Measurements from ENCODE around the gene ADGRG7. TPM values are rescaled to one million over a fixed set of nuclear protein-coding genes. Genes with fewer than 3 reads are reported as not detected.

The ADGRG7 gene, protein sequence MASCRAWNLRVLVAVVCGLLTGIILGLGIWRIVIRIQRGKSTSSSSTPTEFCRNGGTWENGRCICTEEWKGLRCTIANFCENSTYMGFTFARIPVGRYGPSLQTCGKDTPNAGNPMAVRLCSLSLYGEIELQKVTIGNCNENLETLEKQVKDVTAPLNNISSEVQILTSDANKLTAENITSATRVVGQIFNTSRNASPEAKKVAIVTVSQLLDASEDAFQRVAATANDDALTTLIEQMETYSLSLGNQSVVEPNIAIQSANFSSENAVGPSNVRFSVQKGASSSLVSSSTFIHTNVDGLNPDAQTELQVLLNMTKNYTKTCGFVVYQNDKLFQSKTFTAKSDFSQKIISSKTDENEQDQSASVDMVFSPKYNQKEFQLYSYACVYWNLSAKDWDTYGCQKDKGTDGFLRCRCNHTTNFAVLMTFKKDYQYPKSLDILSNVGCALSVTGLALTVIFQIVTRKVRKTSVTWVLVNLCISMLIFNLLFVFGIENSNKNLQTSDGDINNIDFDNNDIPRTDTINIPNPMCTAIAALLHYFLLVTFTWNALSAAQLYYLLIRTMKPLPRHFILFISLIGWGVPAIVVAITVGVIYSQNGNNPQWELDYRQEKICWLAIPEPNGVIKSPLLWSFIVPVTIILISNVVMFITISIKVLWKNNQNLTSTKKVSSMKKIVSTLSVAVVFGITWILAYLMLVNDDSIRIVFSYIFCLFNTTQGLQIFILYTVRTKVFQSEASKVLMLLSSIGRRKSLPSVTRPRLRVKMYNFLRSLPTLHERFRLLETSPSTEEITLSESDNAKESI
- not detected in 5 replicates for total RNA-seq (2022; extraction: Qiagen RNA extraction; ENCODE audit: low read depth)

DNA sequence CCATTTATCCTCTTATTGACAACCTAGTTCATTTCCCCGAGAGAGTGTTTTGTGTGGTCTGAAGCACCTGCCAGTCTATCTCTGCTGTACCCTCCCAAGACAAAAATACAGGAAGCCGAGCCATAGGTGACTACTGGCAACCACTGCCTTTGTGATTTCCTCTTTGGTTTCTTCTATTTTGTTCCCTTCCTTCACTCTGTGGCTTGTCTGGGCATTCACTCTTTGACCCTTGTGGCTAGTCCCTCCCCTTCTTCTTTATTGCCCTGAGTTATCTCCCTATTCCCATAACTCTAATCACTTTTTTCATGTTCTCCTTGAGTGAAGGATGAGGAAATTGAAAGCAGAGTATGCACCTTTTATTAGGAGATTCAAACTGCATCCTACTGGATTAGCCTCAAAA is at the start of gene ADGRG7:
ADGRG7 (plus strand) TSS at position 297 of the 400 bp plus-strand sequence. CDS start 256 bp downstream, outside the sequence.

GRCh38 chr3:100708989-100709841 is 99.8 kb downstream of the ADGRG7 start, which contains the start of gene TFG:
Gene TFG, plus strand, starts transcription at chr3:100709494. Its CDS starts 4,192 bp downstream, at chr3:100713686.

Other genes starting within 250 kb of the ADGRG7 start
- 49.1 to 61.2 TPM (median 50.6 TPM) in 5 replicates for gene TOMM70, start 208.5 kb upstream of the ADGRG7 start, total RNA-seq (2022; extraction: Qiagen RNA extraction; ENCODE audit: low read depth)
- 0.79 to 1.1 TPM (median 0.85 TPM) in 5 replicates for gene LNP1, start 208.1 kb upstream of the ADGRG7 start, total RNA-seq (2022; extraction: Qiagen RNA extraction; ENCODE audit: low read depth)
- 2.1 to 3.8 TPM (median 2.9 TPM) in 5 replicates for gene TMEM45A, start 117.0 kb upstream of the ADGRG7 start, total RNA-seq (2022; extraction: Qiagen RNA extraction; ENCODE audit: low read depth)
- 139 to 157 TPM (median 151 TPM) in 5 replicates for gene TFG, start 99.9 kb downstream of the ADGRG7 start, total RNA-seq (2022; extraction: Qiagen RNA extraction; ENCODE audit: low read depth)